SW 1271 (cell line): ENCODE data around the gene ADAMTSL5.

ENCODE experiments used
- DNase-seq, 2 experiments: peaks; one replicate each; lab custom pipeline; 2025; lab: John Stamatoyannopoulos, UW

Gene ADAMTSL5

DNA sequence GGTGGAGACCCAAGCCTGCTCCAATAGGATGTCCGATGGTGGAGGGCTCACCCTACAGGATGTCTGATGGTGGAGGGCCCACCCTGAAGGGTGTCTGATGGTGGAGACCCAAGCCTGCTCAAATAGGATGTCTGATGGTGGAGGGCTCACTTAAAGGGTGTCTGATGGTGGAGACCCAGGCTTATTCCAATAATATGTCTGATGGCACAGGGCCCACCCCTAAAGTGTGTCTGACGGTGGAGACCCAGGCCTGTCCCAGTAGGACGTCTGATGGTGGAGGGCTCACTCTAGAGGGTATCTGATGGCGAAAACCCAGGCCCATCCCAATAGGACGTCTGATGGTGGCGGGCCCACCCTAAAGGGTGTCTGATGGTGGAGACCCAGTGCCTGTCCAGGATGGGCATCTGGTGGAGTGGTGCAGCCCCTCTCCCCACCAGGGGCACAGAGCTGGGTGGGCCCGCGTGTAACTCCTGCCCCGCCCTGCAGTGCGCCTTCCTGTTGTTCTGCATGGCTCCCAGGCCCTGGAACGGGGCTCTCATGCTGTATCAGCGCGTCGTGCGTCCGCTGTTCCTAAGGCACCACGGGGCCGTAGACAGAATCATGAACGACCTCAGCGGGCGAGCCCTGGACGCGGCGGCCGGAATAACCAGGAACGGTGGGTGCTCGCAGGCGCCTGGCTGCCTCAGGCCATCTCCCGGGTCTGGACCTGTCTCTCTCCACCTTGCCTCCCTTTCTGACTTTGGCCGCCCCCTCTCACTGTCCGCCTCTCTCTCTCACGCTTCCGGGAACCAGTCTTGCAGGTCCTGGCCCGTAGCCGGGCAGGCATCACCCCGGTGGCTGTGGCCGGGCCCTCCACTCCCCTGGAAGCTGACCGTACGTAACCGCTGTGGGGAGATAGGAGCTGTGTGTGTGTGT lies 16.8 kb downstream of the ADAMTSL5 start:
- DNase-seq: no peak

DNA sequence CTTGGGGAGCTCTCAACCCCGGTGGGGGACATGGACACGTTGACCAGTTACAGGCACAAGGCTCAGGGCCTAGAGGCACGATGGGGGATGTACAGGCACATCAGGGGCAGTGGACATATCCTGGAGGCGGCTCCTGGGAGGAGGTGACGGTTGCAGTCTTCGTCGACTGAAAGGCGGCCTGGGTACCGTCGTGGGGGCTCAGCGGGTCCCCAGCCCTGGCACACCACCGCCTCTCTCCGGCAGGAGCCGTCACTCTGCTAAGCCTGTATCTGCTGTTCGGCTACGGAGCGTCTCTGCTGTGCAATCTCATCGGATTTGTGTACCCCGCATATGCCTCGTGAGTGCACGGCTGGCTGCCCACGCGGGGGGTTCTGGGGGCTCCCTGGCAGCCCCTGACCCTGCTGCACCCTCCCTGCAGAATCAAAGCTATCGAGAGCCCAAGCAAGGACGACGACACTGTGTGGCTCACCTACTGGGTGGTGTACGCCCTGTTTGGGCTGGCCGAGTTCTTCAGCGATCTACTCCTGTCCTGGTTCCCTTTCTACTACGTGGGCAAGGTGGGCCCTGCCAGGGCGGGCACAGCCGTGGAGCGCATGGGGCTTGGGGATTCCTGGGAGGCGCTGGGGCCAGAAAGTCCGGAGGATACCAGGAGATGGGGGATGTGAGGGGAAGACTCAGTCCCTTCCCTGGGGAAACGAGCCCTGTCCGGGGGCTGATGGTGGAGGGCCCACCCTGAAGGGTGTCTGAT lies 17.6 kb downstream of the ADAMTSL5 start:
- no peak for DNase-seq

DNA sequence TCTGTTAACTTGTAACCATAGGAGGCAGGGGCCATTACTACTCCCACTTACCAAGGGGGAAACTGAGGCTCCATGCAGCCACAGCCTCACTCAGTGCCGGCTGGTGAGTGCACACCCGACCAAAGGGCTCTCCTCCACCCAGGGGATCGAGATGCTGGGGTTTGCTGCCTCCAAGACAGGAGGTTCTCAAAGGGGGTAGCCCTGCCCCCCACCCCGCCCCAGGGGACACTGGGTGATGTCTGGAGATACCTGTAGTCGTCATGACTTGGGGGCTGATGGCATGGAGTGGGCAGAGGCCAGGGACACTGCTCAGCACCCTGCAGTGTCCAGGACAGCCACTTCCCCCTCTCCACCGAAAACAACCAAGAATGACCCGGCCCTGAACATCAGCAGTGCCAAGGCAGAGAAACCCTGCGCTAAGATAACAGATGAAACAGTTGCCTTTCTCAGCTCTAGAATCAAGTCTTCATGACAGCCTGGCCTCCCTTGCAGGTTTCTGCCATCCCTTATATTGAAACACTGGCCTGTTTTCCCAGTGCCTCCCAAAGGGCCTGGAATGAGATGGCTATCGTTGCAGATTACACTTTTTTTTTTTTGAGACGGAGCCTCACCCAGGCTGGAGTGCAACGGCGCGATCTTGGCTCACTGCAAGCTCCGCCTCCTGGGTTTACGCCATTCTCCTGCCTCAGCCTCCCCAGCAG lies 18.6 kb downstream of the ADAMTSL5 start:
- no peak for DNase-seq

DNA sequence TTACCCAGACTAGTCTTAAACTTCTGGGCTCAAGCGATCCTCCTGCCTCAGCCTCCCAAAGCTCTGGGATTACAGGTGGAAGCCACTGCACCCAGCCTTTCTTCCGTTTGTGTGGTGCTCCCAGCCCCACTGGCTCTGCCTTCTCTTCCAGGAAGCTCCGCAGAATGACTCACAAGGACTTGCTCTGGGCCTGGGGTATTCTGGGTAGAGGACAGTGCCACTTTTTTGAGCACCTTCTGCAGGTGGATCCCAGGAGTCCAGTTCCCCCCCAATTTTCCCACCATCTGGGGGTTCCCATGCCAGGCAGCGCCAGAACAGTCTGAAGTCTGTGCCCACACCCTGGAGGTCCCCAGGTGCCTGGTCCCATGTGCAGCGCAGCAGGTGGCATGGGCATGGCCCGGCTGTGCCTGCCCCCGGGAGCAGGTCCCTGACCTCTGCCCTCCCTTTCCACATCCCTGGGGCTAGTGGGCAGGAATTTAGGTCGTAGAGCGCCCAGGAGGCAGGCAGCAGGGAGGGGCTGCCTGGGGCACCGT lies 20.3 kb downstream of the ADAMTSL5 start:
- no peak for DNase-seq

DNA sequence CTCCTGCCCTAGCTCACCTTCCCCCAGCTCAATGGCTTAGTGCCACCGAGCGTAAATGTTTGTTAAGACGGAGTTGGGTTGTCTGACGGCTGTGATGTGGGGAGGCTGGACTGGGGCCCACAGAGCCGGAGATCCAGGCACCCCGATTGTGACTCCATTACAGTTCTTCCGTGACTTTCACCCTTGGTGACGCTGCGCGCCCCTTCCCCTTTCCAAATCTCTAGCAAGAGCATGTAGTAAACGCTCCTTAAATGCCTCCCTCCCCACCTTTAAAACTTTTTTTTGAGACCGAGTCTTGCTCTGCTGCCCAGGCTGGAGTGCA lies 21.0 kb downstream of the ADAMTSL5 start:
- no peak for DNase-seq

DNA sequence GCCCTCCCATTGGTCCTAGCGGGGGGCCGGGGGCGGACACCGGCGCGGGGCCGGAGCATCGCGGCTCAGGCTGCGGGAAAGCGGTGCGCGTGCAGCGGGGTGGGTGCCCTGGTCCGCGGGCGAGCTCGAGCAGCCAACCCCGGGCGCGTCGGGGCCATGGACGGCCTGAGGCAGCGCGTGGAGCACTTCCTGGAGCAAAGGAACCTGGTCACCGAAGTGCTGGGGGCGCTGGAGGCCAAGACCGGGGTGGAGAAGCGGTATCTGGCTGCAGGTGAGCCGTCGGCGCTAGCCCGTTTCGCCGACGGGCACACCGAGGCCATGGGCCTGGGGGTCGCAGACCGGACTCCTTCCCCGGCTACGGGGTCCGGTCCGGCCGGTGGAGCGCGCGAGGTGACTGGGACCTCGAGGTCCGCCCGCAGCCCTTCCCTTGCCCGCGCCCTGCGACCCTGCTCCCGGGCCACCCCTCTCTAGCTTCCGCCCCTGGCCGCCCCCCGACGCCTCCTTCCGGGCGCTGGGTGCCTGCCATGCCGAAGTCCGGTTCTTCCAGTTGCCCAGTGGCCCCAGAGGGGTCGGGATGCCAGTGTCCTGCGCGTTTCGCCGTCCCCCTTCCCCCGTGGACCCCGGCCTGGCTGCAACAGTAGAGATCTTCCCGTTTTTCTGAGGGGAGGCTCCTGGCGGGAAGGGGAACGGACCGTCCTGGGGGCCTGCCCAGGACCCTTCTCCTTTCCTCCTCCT lies 21.5 kb downstream of the ADAMTSL5 start, which contains the start of gene REEP6:
REEP6 (plus strand) TSS at position 68 of the 735 bp plus-strand sequence; CDS start at position 157, 89 bp downstream.
- DNase-seq: no peak

DNA sequence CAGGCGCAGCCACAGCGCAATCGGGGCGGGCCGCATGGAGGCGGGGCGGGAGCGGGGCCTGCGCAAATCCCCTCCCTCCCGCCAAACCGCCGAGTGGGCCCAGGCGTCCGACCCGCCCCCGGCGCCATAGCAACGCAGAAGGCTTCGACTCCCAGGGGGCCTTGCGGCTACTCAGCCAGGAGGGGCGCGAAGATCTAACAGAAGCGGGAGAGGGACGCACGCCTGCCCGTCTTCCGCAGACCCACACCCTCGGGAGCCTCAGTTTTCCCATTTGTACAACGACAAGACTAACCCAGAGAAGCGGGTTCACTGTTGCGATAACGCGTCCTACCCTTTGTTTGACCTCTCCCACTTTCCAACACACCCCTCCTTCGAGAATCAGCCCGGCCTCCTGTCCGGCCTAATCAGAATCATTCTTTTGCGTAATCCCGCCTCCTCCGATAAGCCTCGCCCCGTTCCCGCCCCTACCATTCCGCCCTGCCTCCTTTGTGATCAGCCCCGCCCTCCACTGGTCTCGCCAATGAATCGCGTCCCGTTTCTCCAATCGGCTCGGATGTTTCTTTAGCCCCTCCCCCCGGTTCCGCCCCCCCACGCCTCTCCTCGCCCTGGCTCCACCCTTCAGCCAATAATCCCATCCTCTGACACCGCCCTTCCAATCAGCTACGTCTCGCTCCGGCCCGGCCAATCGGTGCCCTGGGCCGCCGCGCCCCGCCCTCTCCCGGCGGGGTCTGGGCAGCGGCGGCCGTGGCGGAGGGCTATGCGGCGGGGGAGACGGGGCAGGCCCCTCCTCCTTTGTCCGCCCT lies 22.3 kb downstream of the ADAMTSL5 start, which contains the start of gene PCSK4:
PCSK4 (minus strand) TSS at position 40 of the 803 bp plus-strand sequence; CDS start at position 36, 4 bp downstream.
- peak; percentile 89 to 97 for DNase-seq

DNA sequence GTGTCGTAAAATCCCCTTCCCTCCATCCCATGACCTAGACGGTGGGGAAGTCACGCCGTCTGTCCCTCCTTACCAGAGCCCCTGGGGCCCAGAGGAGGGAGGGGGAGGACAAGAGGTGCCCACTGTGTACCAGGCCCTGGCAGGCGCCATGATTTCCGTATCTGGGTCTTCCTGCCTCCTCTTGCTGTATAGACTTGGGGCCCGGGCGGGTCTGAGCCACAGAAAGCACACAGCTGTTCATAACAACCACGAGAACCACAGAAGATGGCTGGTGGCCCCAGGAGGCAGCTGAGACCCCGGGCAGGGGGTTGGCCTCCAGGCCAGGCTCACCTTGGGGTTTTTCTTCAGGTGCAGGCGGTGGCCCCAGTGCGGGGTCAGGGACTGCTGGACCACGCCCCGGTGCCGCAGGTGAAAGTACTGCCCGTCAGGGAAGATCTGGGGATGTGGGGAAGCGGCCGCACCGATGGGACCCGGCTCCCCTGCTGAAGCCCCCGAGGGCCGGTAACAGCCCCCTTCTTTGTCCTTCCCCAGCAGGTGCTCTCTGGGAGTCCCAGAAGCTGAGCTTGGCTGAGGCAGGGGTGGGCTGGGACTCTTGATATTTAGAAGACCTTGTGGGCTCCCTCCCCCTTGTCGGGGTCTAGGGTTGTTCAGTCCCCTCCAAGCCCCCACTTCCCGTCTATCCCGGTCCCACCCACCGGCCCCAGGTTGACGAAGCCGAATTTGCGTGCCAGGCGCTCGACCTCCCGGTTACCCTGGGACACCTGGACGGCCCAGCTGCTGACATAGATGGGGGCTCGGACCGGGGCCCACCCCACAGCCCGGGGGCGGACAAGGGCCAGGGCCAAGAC lies 23.1 kb downstream of the ADAMTSL5 start:
- no peak for DNase-seq

DNA sequence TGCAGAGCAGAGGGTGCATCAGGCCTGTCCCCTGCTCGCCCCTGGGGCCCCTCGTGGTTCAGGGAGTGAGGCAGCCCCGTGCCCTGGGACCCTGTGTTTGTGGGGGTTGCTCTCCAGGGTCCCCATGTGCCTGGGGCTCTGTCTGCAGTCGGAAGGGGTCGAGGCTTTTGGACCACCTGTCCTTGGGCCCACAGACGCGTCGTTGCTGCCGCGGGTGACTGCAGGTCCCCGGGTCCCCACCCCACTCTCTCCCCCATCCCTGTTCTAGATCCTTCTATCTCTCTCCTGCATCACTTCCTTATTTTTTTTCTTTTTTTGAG lies 24.6 kb downstream of the ADAMTSL5 start:
- DNase-seq: no peak

DNA sequence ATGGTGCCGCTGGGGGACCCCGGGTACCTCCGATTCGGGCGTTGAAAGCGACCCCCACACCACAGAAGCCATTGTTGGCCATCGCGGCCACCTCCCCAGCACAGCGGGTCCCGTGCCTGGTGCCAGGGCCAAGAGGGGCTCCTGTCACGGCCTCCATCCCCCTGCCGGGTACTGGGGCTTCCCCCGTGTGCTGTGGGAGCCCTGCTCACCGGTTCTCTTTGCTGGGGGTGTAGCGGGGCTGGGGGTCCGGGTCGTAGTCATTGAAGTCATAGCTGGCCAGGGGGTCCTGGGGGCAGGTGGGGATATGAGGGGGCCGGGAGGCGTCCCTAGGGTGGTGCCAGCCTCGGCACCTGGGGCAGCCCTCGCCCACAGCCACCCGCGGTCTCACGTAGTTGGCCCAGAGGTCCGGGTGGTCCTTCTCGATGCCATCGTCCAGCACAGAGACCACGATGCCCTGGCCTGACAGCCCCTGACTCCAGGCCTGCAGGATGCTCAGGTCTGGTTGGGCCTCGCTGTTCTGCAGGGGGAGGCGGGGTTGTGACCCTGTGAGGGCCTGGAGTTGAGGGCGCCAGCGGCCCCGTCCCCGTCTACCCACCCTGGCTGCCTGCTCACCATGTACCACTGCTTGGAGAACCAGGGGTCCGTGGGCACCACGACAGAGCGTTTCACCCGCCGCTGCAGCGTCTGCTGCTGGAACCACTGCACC lies 25.1 kb downstream of the ADAMTSL5 start:
- no peak for DNase-seq

DNA sequence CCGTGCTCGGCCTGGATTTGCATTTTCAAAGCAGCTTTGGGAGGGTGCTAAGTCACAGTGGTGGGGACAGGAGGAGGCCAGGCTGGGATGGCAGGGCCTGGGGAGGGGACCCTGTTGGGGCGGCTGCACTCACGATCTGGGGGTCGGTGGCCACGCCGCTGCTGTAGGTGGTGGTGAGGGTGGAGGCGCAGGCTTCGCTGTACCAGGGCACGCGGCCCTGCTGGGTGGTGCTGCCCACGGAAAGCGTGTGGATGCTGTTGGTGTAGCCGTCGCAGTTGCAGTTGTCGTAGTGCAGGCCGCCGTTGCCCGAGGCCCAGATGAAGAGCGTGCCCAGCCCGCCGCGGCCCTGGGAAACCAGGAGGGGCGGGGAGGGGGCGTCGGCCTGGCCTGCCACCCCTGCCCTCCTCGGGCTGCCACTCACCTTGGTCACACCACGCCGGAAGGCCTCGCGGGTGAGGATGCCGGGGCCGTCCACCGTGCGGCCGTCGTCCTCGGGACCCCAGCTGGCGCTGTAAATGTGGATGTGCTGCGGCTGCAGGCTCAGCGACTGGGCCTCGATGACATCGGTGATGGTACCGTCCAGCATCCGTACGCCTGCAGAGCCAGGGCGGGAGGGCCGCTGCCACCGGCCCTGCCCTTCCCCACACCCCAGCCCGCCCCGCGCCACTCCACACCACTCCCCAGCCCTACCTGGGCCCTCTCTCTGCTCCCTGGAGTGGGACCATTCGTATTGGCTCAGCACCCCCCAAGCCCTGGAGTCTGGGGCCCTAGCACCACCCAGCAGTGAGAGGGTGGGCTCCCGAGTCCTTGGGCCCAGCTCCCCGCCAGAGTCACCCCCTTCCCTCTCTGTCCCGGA lies 25.9 kb downstream of the ADAMTSL5 start:
- DNase-seq: no peak

DNA sequence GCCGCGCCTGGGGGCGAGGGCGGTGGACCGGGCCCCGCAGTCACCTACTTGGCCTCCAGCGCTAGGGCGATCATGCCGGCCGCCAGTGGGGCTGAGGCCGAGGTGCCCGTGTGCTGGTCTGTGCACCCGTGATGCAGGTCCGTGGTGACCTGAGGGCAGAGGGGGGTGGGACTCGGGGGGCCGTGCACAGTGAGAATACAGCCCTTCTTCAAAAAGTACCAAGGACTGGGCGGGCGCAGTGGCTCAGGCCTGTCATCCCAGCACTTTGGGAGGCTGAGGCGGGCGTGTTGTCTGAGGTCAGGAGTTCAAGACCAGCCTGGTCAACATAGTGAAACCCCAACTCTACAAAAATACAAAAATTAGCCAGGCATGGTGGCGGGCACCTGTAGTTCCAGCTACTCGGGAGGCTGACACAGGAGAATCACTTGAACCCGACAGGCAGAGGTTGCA lies 28.8 kb downstream of the ADAMTSL5 start:
- DNase-seq: no peak

DNA sequence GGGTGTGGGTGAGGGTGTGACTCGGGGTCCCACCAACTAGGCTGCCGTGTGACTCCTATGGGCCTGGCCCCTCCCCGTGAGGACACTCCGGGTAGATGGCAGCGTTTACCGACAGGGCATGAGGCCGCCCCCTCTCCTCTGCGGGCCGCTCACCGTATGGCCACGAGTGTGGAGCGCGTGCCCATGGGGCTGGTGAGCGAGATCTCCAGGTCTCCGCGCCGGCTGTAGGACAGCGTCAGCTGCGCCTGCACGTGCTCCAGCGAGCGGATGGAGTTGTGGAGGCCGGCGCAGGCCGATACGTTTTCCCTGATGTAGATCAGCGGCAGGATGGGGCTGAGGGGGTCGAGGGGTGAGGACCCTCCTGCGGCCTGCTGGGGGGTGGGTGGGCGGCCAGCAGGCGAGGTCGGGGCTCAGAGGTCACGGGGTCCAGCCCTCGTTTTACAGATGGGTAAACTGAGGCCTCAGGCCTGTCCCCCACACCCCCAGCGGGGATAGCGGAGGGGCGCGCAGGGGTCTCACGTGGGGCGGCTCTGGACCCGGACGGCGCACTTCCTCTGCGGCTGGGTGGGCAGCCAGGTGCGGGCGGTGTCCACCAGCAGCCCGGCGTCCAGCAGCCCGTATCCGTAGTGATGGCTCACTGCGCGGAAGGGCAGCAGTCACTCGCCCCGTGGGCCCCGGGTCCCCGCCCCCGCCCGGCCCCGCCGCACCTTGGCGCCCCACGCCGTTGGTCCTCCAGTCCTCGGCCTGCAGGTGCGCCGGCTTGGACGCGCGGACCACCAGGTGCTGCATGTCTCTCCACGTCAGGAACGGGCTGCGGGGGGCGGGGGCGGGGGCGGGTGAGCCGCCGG lies 29.5 kb downstream of the ADAMTSL5 start:
- no peak for DNase-seq

DNA sequence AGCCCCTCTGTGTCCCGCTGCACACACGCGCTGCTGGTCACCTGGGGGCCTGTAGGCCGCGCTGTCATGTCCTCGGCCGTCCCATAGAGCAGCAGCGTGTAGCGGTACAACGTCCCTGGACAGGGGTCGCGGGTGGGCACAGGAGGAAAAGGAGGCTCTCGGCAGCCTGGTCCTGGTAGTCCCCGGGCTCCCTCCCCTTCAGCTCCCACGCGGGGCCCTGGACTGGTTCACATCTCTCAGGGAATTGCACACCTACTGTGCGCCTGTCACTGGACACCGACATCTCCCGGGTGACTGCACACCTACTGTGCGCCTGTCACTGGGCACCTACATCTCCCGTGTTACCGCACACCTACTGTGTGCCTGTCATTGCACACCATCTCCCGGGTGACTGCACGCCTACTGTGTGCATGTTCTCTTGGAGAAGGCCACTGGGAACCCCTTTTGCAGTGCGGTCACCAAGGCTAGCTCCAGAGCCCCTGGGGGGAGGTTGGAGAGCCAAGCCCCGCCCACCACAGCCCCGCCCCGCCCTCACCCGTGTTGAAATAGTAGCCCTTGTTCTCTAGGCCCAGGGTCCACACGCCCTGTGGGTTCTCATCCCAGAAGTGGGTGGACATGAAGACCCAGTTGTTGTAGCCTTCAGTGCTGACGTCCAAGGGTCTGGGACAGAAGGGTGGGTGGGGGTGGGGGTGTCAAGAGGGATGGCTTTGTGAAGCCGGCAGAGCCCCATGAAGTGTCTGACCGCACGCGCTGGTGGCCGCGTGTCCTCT lies 30.3 kb downstream of the ADAMTSL5 start:
- no peak for DNase-seq

DNA sequence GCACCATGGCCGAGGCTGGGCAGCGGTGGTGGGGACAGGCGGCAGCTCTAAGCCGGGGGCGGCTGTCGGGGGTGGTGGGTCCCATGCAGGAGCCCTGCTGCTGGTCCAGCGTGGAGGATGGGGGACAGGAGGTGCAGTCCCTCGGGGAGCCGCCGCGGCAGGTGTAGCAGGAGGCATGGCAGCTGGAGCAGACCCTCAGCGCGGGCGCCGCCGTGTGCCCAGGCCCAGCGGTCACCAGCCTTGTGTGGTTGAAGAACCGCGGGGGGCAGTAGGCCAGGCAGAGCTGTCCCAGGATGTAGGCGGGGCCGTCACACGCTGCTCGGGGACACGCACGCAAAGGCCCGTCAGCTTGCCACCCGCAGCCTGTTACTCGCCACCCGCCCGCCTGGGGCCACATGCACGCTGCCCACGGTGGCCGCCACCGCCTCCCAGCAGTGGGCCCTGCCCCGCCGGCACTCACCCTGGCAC lies 30.9 kb downstream of the ADAMTSL5 start:
- DNase-seq: no peak

DNA sequence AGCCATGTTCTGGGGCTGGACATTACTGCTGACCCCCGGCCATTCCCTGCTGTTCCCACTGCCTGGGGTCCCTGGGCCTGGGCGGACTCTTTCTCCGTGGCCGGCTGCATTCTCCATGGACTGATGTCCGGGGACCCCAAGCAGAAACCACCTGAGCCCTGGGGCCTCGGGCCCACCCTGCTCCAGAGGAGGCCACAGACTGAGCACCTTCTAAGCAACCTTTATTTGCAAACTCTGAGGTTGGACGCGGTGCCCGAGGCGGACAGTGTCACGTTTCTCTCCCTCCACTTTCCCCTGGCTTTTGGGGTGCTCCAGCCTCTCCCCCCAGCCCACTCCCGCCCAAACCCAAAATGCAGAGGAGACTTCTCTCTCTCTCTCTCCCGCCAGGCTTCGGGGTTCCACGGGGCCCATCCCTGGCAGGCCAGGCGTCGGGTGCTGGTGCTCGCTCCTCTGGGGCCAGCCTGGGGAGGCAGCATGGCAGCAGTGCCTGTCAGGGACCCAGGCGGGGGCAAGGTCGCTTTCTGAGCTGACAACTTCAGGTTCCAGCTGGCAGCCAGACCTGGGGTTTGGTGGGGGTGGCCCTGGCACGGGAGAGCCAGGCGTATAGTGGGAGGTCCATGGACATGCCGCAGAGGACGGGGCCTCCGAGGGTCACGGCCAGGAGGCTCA lies 31.5 kb downstream of the ADAMTSL5 start:
- DNase-seq: no peak
